ENCODE measurements around the gene UBE2I.

Gene UBE2I

GRCh38 chr16:1300664-1301476 is 8.6 kb upstream of the UBE2I start:
- H3F3A ChIP-seq (ENCODE audit: insufficient read depth, low read length), result peaks cover 12% of the 10 kb centered on the region

GRCh38 chr16:1301562-1301961 is 7.9 kb upstream of the UBE2I start:
- TF ChIP-seq EZH2phosphoT487 (IDR thresholded peaks at IDR 0.05; ENCODE audit: low read length) (no peak), EZH2 (optimal IDR thresholded peaks at IDR 0.05; ENCODE audit: low read depth, low read length) (no peak), CTCF (IDR thresholded peaks at IDR 0.05; ENCODE audit: low read length) (no peak)
- H3K9me3 ChIP-seq (replicated peaks; ENCODE audit: insufficient read depth, low read length), result no peaks in the 10 kb centered on the region
- DNase-seq, result no peak
- H3F3A ChIP-seq (ENCODE audit: insufficient read depth, low read length), result peaks cover 11% of the 10 kb centered on the region
- H3K36me3 ChIP-seq (replicated peaks; ENCODE audit: insufficient read depth, low read length), result no peaks in the 10 kb centered on the region
- no peak overlapping the region; the same call in 1 of the 2 replicates for H3K9ac ChIP-seq (ENCODE audit: low read length)
- no peak overlapping the region; the same call in 1 of the 2 replicates for H3K4me3 ChIP-seq (ENCODE audit: low read length)
- peak overlapping the region; percentile 83; the same call in 1 of the 2 replicates for H2AFZ ChIP-seq (ENCODE audit: low read length)
- H3K27ac ChIP-seq (ENCODE audit: low read length), result no peak overlapping the region
- peak overlapping the region; percentile 65; the same call in 1 of the 2 replicates for H3K4me2 ChIP-seq (ENCODE audit: low read depth, low read length)
- no peaks in the 10 kb centered on the region for H3K9me2 ChIP-seq (replicated peaks; ENCODE audit: insufficient read depth, low read length)
- no peaks in the 10 kb centered on the region for H3K79me2 ChIP-seq (ENCODE audit: low read length)
- H4K20me1 ChIP-seq (ENCODE audit: insufficient read depth, low read length), result no peaks in the 10 kb centered on the region
- H3K4me1 ChIP-seq (ENCODE audit: low read length), result peaks cover 15% of the 10 kb centered on the region
- no peaks in the 10 kb centered on the region for H3K27me3 ChIP-seq (replicated peaks; ENCODE audit: insufficient read depth, low read length)

More at GRCh38 chr16:1300664-1301476, 8.6 kb upstream of the UBE2I start:
- peak; percentile 56 for DNase-seq
- Histone ChIP-seq H3K36me3 (replicated peaks; ENCODE audit: insufficient read depth, low read length) (no peaks in the 10 kb centered on the region), H4K20me1 (ENCODE audit: insufficient read depth, low read length) (no peaks in the 10 kb centered on the region), H3K79me2 (ENCODE audit: low read length) (no peaks in the 10 kb centered on the region), H3K9ac (ENCODE audit: low read length) (peak overlapping the region; percentile 51; the same call in 1 of the 2 replicates), H3K9me3 (replicated peaks; ENCODE audit: insufficient read depth, low read length) (no peaks in the 10 kb centered on the region), H3K27ac (ENCODE audit: low read length) (no peak overlapping the region), H3K4me1 (ENCODE audit: low read length) (peaks cover 15% of the 10 kb centered on the region), H3K9me2 (replicated peaks; ENCODE audit: insufficient read depth, low read length) (no peaks in the 10 kb centered on the region), H3K4me3 (ENCODE audit: low read length) (peak overlapping the region; percentile 47), H2AFZ (ENCODE audit: low read length) (peak overlapping the region; percentile 83), H3K27me3 (replicated peaks; ENCODE audit: insufficient read depth, low read length) (no peaks in the 10 kb centered on the region), H3K4me2 (ENCODE audit: low read depth, low read length) (peak overlapping the region; percentile 65)
- no peak for TF ChIP-seq EZH2 (optimal IDR thresholded peaks at IDR 0.05; ENCODE audit: low read depth, low read length)
- TF ChIP-seq CTCF (IDR thresholded peaks at IDR 0.05; ENCODE audit: low read length), result peak; percentile 88
- TF ChIP-seq EZH2phosphoT487 (IDR thresholded peaks at IDR 0.05; ENCODE audit: low read length), result no peak

GRCh38 chr16:1305823-1306222 is 3.6 kb upstream of the UBE2I start:
- H3K27ac ChIP-seq (ENCODE audit: low read length), result no peak overlapping the region
- H3K27me3 ChIP-seq (replicated peaks; ENCODE audit: insufficient read depth, low read length), result no peaks in the 10 kb centered on the region
- no peaks in the 10 kb centered on the region for H3K9me3 ChIP-seq (replicated peaks; ENCODE audit: insufficient read depth, low read length)
- no peaks in the 10 kb centered on the region for H3K9me2 ChIP-seq (replicated peaks; ENCODE audit: insufficient read depth, low read length)
- no peaks in the 10 kb centered on the region; the same call in 1 of the 2 replicates for H3F3A ChIP-seq (ENCODE audit: insufficient read depth, low read length)
- H3K36me3 ChIP-seq (replicated peaks; ENCODE audit: insufficient read depth, low read length), result no peaks in the 10 kb centered on the region
- no peak overlapping the region for H2AFZ ChIP-seq (ENCODE audit: low read length)
- peaks cover 8% of the 10 kb centered on the region; the same call in 1 of the 2 replicates for H3K4me1 ChIP-seq (ENCODE audit: low read length)
- no peak overlapping the region for H3K4me2 ChIP-seq (ENCODE audit: low read depth, low read length)
- no peak overlapping the region for H3K9ac ChIP-seq (ENCODE audit: low read length)
- no peak for TF ChIP-seq EZH2 (optimal IDR thresholded peaks at IDR 0.05; ENCODE audit: low read depth, low read length)
- TF ChIP-seq CTCF (IDR thresholded peaks at IDR 0.05; ENCODE audit: low read length), result no peak
- TF ChIP-seq EZH2phosphoT487 (IDR thresholded peaks at IDR 0.05; ENCODE audit: low read length), result no peak
- no peak overlapping the region for H3K4me3 ChIP-seq (ENCODE audit: low read length)
- H4K20me1 ChIP-seq (ENCODE audit: insufficient read depth, low read length), result peaks cover 8% of the 10 kb centered on the region
- no peak for DNase-seq
- peaks cover 10% of the 10 kb centered on the region for H3K79me2 ChIP-seq (ENCODE audit: low read length)
